OCI-LY7 (cell line): ENCODE measurements around the gene SRSF9. TPM values are rescaled to one million over a fixed set of nuclear protein-coding genes. Genes with fewer than 3 reads are reported as not detected.

Source experiments
- BruUV-seq: library from RNA; stranded (reverse); fragments of 400-500 nt; replicated peaks from 2 replicates; lab custom pipeline; 2021; lab: Mats Ljungman, UMichigan
- CTCF ChIA-PET: fragments of 300-600 bp; sonication (Branson Sonifier 250); formaldehyde crosslinking; loops from one replicate; lab custom pipeline; 2022; ENCODE audit warnings: antibody characterized with exemption; ENCODE audit not compliant: unreplicated experiment; lab: Charles Lee
- POLR2A ChIA-PET: fragments of 300-600 bp; sonication (Branson Sonifier 250); formaldehyde crosslinking; loops from one replicate; lab custom pipeline; 2022; ENCODE audit warnings: antibody characterized with exemption; lab: Charles Lee
- DNase-seq: peaks from one replicate; pipeline ENCODE4 v3.0.0-alpha.2; 2015; ENCODE audit warnings: low spot score
- H2AFZ ChIP-seq: fragments of 200-600 bp; sonication (generic), shearing (Covaris generic); 2 replicates; pipeline ENCODE4 v1.6.1; 2014; ENCODE audit warnings: mild to moderate bottlenecking, antibody characterized with exemption, low read length, moderate library complexity
- H3K27ac ChIP-seq: fragments of 200-600 bp; sonication (generic); 2 replicates; pipeline ENCODE4 v1.5.1; 2014; ENCODE audit warnings: mixed run types, low read depth, mild to moderate bottlenecking, moderate library complexity, low read length, inconsistent platforms; ENCODE audit not compliant: poor library complexity, severe bottlenecking
- H3K36me3 ChIP-seq: fragments of 200-600 bp; sonication (generic); 2 replicates; pipeline ENCODE4 v1.6.1; 2014; ENCODE audit warnings: mild to moderate bottlenecking, antibody characterized with exemption, low read length, moderate library complexity, mixed read lengths; ENCODE audit not compliant: insufficient read depth
- H3K4me1 ChIP-seq: fragments of 200-600 bp; sonication (generic); 2 replicates; pipeline ENCODE4 v1.5.1; 2014; ENCODE audit warnings: mild to moderate bottlenecking, low read length; ENCODE audit not compliant: insufficient read depth, poor library complexity, severe bottlenecking
- H3K4me2 ChIP-seq: fragments of 200-600 bp; sonication (generic); 2 replicates; pipeline ENCODE4 v1.6.1; 2014; ENCODE audit warnings: mild to moderate bottlenecking, low read length
- H3K4me3 ChIP-seq: fragments of 200-600 bp; sonication (generic); 2 replicates; pipeline ENCODE4 v1.5.1; 2014; ENCODE audit warnings: mild to moderate bottlenecking, low read depth, low read length; ENCODE audit not compliant: poor library complexity, severe bottlenecking
- H3K79me2 ChIP-seq: fragments of 200-600 bp; sonication (generic); 2 replicates; pipeline ENCODE4 v1.6.1; 2016; ENCODE audit warnings: low read depth, mild to moderate bottlenecking, low read length, moderate library complexity, mixed read lengths; ENCODE audit not compliant: insufficient read depth
- H3K9me2 ChIP-seq: fragments of 200-600 bp; sonication (generic); 2 replicates; pipeline ENCODE4 v1.6.1; 2016; ENCODE audit warnings: mild to moderate bottlenecking, low read length, mixed read lengths; ENCODE audit not compliant: insufficient read depth
- H3K9me3 ChIP-seq: fragments of 200-600 bp; sonication (generic); 2 replicates; pipeline ENCODE4 v1.6.1; 2014; ENCODE audit warnings: mild to moderate bottlenecking, mixed run types, low read length, mixed read lengths
- H4K20me1 ChIP-seq: fragments of 200-600 bp; sonication (generic); 2 replicates; pipeline ENCODE4 v1.6.1; 2014; ENCODE audit warnings: mild to moderate bottlenecking, antibody characterized with exemption, low read length, moderate library complexity, mixed read lengths; ENCODE audit not compliant: insufficient read depth
- CTCF ChIP-seq: fragments of 200-600 bp; sonication (generic); conservative IDR thresholded peaks from 2 replicates; pipeline ENCODE4 v1.5.1; 2014; ENCODE audit warnings: mild to moderate bottlenecking, antibody characterized with exemption, low read length, moderate library complexity, mixed read lengths
- EZH2phosphoT487 ChIP-seq: fragments of 200-600 bp; sonication (generic); IDR thresholded peaks from 2 replicates; pipeline ENCODE4 v1.6.1; 2018; ENCODE audit warnings: low read depth, borderline replicate concordance, mild to moderate bottlenecking, mixed run types, antibody characterized with exemption, low read length, moderate library complexity, mixed read lengths
- intact Hi-C: fragments of 100-400 bp; cut with micrococcal nuclease; formaldehyde crosslinking; loops from one replicate; pipeline ENCODE4 v1.10.0; 2022; ENCODE audit not compliant: unreplicated experiment
- total RNA-seq, 2 experiments: library from RNA; depleted of rRNA in 1 of 2; stranded (reverse); fragments of >200 nt in 1 of 2; shearing (Covaris generic) in 1 of 2; gene quantifications; 2 replicates each; pipeline ENCODE4 v1.2.3, GENCODE V29; 2014 to 2022

Gene SRSF9
- total RNA-seq, 2 experiments from 2014 or later: 203 to 295 TPM

GRCh38 chr12:120473807-120474615 is 4.5 kb upstream of the SRSF9 start:
- Histone ChIP-seq H3K9me2 (no peaks in the 10 kb centered on the region), H3K36me3 (no peaks in the 10 kb centered on the region), H3K9me3 (no peaks in the 10 kb centered on the region), H3K27ac (no peak overlapping the region), H3K4me1 (peaks cover 28% of the 10 kb centered on the region), H3K79me2 (peaks cover 5% of the 10 kb centered on the region; the same call in 1 of the 2 replicates), H2AFZ (no peak overlapping the region), H3K4me2 (no peak overlapping the region), H4K20me1 (no peaks in the 10 kb centered on the region), H3K4me3 (no peak overlapping the region)
- intact Hi-C loops: no loop called here
- CTCF ChIA-PET: no interaction called here
- TF ChIP-seq EZH2phosphoT487 (no peak), CTCF (no peak)
- DNase-seq: no peak
- POLR2A ChIA-PET: no interaction called here
- BruUV-seq: no TSS peak

- no peak for TF ChIP-seq EZH2phosphoT487
- TF ChIP-seq CTCF: no peak
- peaks cover 8% of the 10 kb centered on the region; the same call in 1 of the 2 replicates for H4K20me1 ChIP-seq
- no peak for DNase-seq
- H3K4me3 ChIP-seq: no peak overlapping the region
- no peaks in the 10 kb centered on the region for H3K9me2 ChIP-seq
- H3K27ac ChIP-seq: no peak overlapping the region
- no peaks in the 10 kb centered on the region for H3K9me3 ChIP-seq
- ChIA-PET POLR2A (interaction anchor here (0.6 to 1.3 kb wide), 5 partner anchors 19 to 465 kb away, joined by 3 to 4 read pairs (median 3); partner anchors contain the start of genes COQ5 and DYNLL1), CTCF (interaction anchor here (1.1 kb wide), 1 partner anchor 35 kb away, joined by 3 read pairs; no protein-coding TSS in a partner anchor)
- peaks cover 34% of the 10 kb centered on the region for H3K4me1 ChIP-seq
- peaks cover 20% of the 10 kb centered on the region for H3K79me2 ChIP-seq
- H3K4me2 ChIP-seq: no peak overlapping the region
- H3K36me3 ChIP-seq: peaks cover 13% of the 10 kb centered on the region
- intact Hi-C loops: no loop called here
- BruUV-seq: TSS peak; percentile 50
- H2AFZ ChIP-seq: no peak overlapping the region
These were observed 3.0 kb upstream of the SRSF9 start for GRCh38 chr12:120472521-120472920.
